ACC112 (cell line): ENCODE measurements around the gene MISP.
A peak's percentile ranks its signal among the peaks of the same experiment; 100 is the strongest.

ENCODE experiments used
- H2AFZ ChIP-seq: fragments of 200-600 bp; sonication (generic); one replicate; pipeline ENCODE4 v1.6.0; 2017; ENCODE audit warnings: antibody characterized with exemption, low read length; ENCODE audit not compliant: unreplicated experiment
- H3K27ac ChIP-seq: fragments of 200-600 bp; sonication (generic); 2 replicates; pipeline ENCODE4 v1.5.1; 2014; ENCODE audit warnings: low read depth, mild to moderate bottlenecking, antibody characterized with exemption, low read length, moderate library complexity
- H3K27me3 ChIP-seq: fragments of 200-600 bp; sonication (generic); 2 replicates; pipeline ENCODE4 v1.6.1; 2014; ENCODE audit warnings: mild to moderate bottlenecking, antibody characterized with exemption, low read length, moderate library complexity, mixed read lengths; ENCODE audit not compliant: insufficient read depth
- H3K36me3 ChIP-seq: fragments of 200-600 bp; sonication (generic); 2 replicates; pipeline ENCODE4 v1.6.1; 2016; ENCODE audit warnings: mild to moderate bottlenecking, antibody characterized with exemption, low read length, moderate library complexity, mixed read lengths; ENCODE audit not compliant: insufficient read depth
- H3K4me1 ChIP-seq: fragments of 200-600 bp; sonication (generic); one replicate; pipeline ENCODE4 v1.6.1; 2016; ENCODE audit warnings: low read length, mixed read lengths; ENCODE audit not compliant: insufficient read depth, unreplicated experiment, control insufficient read depth
- H3K4me3 ChIP-seq: fragments of 200-600 bp; sonication (generic); 2 replicates; pipeline ENCODE4 v1.5.1; 2014; ENCODE audit warnings: mild to moderate bottlenecking, low read depth, low read length
- H3K79me2 ChIP-seq: fragments of 200-600 bp; sonication (generic); one replicate; pipeline ENCODE4 v1.6.0; 2016; ENCODE audit warnings: low read length; ENCODE audit not compliant: control insufficient read depth, unreplicated experiment, insufficient read depth

MISP gene

GRCh38 chr19:793806-794205 lies 42.9 kb downstream of the MISP start:
- no peaks in the 10 kb centered on the region for H3K27me3 ChIP-seq
- peaks cover 3% of the 10 kb centered on the region for H3K4me1 ChIP-seq
- no peak overlapping the region for H2AFZ ChIP-seq
- no peak overlapping the region for H3K4me3 ChIP-seq
- peaks cover 10% of the 10 kb centered on the region for H3K79me2 ChIP-seq
- 0 out of 2 replicates have a peak, but pooled peaks cover 3% of the 10 kb centered on the region for H3K36me3 ChIP-seq
- no peak overlapping the region for H3K27ac ChIP-seq

GRCh38 chr19:795073-795611 lies 44.2 kb downstream of the MISP start:
- Histone ChIP-seq H3K4me3 (no peak overlapping the region), H3K4me1 (peaks cover 11% of the 10 kb centered on the region), H3K36me3 (peaks cover 5% of the 10 kb centered on the region; the same call in 1 of the 2 replicates), H3K79me2 (peaks cover 24% of the 10 kb centered on the region), H2AFZ (no peak overlapping the region), H3K27me3 (no peaks in the 10 kb centered on the region), H3K27ac (no peak overlapping the region)

GRCh38 chr19:795691-796581 lies 45.0 kb downstream of the MISP start:
- no peaks in the 10 kb centered on the region for H3K27me3 ChIP-seq
- peaks cover 7% of the 10 kb centered on the region; the same call in 1 of the 2 replicates for H3K36me3 ChIP-seq
- H3K4me1 ChIP-seq = peaks cover 19% of the 10 kb centered on the region
- peak overlapping the region; percentile 32 for H2AFZ ChIP-seq
- peak overlapping the region; percentile 73; the same call in 1 of the 2 replicates for H3K27ac ChIP-seq
- peak overlapping the region; percentile 80 for H3K4me3 ChIP-seq
- H3K79me2 ChIP-seq = peaks cover 32% of the 10 kb centered on the region

GRCh38 chr19:796692-797527 lies 46.0 kb downstream of the MISP start, which contains the start of gene PTBP1:
Gene PTBP1, plus strand, starts transcription at chr19:797452. Its CDS starts 46 bp downstream, at chr19:797498.
- peak within 1 kb of the TSS; percentile 32 for H2AFZ ChIP-seq
- peak within 1 kb of the TSS; percentile 95 for H3K4me3 ChIP-seq
- H3K27ac ChIP-seq = peak within 1 kb of the TSS; percentile 95

GRCh38 chr19:797528-798414 lies 46.9 kb downstream of the MISP start:
- Histone ChIP-seq H3K79me2 (peaks cover 50% of the 10 kb centered on the region), H3K36me3 (peaks cover 7% of the 10 kb centered on the region; the same call in 1 of the 2 replicates), H3K27ac (peak overlapping the region; percentile 95), H3K27me3 (no peaks in the 10 kb centered on the region), H3K4me1 (peaks cover 36% of the 10 kb centered on the region), H3K4me3 (peak overlapping the region; percentile 95), H2AFZ (no peak overlapping the region)

More at GRCh38 chr19:796692-797527, 46.0 kb downstream of the MISP start, which contains the start of gene PTBP1:
- H3K79me2 ChIP-seq = peaks cover 41% of the 10 kb centered on the region
- H3K36me3 ChIP-seq = peaks cover 7% of the 10 kb centered on the region; the same call in 1 of the 2 replicates
- peaks cover 29% of the 10 kb centered on the region for H3K4me1 ChIP-seq
- no peaks in the 10 kb centered on the region for H3K27me3 ChIP-seq

GRCh38 chr19:798415-799075 lies 47.6 kb downstream of the MISP start:
- Histone ChIP-seq H3K4me1 (peaks cover 36% of the 10 kb centered on the region), H3K4me3 (peak overlapping the region; percentile 95), H3K27me3 (no peaks in the 10 kb centered on the region), H3K27ac (peak overlapping the region; percentile 95), H2AFZ (no peak overlapping the region), H3K36me3 (peaks cover 11% of the 10 kb centered on the region; the same call in 1 of the 2 replicates), H3K79me2 (peaks cover 58% of the 10 kb centered on the region)

- Histone ChIP-seq H3K27ac (no peak overlapping the region), H2AFZ (no peak overlapping the region), H3K36me3 (peaks cover 16% of the 10 kb centered on the region; the same call in 1 of the 2 replicates)
Observed at GRCh38 chr19:799076-799881, 48.4 kb downstream of the MISP start.

GRCh38 chr19:800360-801029 lies 49.6 kb downstream of the MISP start:
- Histone ChIP-seq H3K36me3 (peaks cover 23% of the 10 kb centered on the region; the same call in 1 of the 2 replicates), H3K4me1 (peaks cover 36% of the 10 kb centered on the region), H3K27me3 (no peaks in the 10 kb centered on the region), H2AFZ (no peak overlapping the region), H3K79me2 (peaks cover 77% of the 10 kb centered on the region), H3K27ac (peak overlapping the region; percentile 12; the same call in 1 of the 2 replicates), H3K4me3 (peak overlapping the region; percentile 95)

More at GRCh38 chr19:799076-799881, 48.4 kb downstream of the MISP start:
- H3K4me3 ChIP-seq = peak overlapping the region; percentile 95
- peaks cover 36% of the 10 kb centered on the region for H3K4me1 ChIP-seq
- peaks cover 65% of the 10 kb centered on the region for H3K79me2 ChIP-seq
- H3K27me3 ChIP-seq = no peaks in the 10 kb centered on the region
